GM12878 (cell line): Measurements from ENCODE around the gene CDC123. TPM values are rescaled to one million over a fixed set of nuclear protein-coding genes. Genes with fewer than 3 reads are reported as not detected.

Experiments used
- ATAC-seq: fragments of 200-7000 bp; cut with Tn5 transposase; 3 replicates; pipeline ENCODE4 v1.9.1; 2020; ENCODE audit warnings: mild to moderate bottlenecking, moderate library complexity
- BruUV-seq: library from RNA; stranded (reverse); fragments of 400-500 nt; replicated peaks from 2 replicates; lab custom pipeline; 2021; lab: Mats Ljungman, UMichigan
- CTCF ChIA-PET: fragments of 300-600 bp; sonication (Branson Sonifier 250); formaldehyde crosslinking; extraction: SDS; loops from one replicate; lab custom pipeline; 2021; ENCODE audit warnings: inconsistent platforms; lab: Yijun Ruan, JAX
- POLR2A ChIA-PET: fragments of 350-600 bp; formaldehyde crosslinking; extraction: SDS; loops from one replicate; lab custom pipeline; 2021; ENCODE audit warnings: inconsistent platforms; lab: Charles Lee
- RAD21 ChIA-PET: fragments of 300-600 bp; sonication (Branson Sonifier 250); formaldehyde crosslinking; loops from one replicate; lab custom pipeline; 2023; ENCODE audit warnings: antibody characterized with exemption; ENCODE audit not compliant: unreplicated experiment; lab: Charles Lee
- SMC1A ChIA-PET: fragments of 300-600 bp; sonication (Branson Sonifier 250); formaldehyde crosslinking; loops from one replicate; lab custom pipeline; 2023; ENCODE audit not compliant: unreplicated experiment, uncharacterized antibody; lab: Charles Lee
- DNase-seq: peaks from one replicate; pipeline ENCODE4 v3.0.0-alpha.2; 2011; ENCODE audit warnings: low read depth, low spot score
- FAIRE-seq: peaks from 3 replicates; lab custom pipeline; 2011; peaks lifted over from hg19 to GRCh38; lab: Jason Lieb, UNC
- H2AFZ ChIP-seq: 2 replicates; pipeline ENCODE4 v1.6.0; 2011; ENCODE audit warnings: low read depth, low read length, control low read depth; ENCODE audit not compliant: control insufficient read depth
- H3K27ac ChIP-seq: 2 replicates; pipeline ENCODE4 v1.5.1; 2011; ENCODE audit warnings: control low read depth; ENCODE audit not compliant: control insufficient read depth, insufficient read depth
- H3K27me3 ChIP-seq, 2 experiments: replicated peaks in 1 of 2; 2 replicates each; pipeline versions ENCODE4 v1.6.0 to v1.6.1; 2011; ENCODE audit warnings: low read length in 1 of 2; ENCODE audit not compliant: control insufficient read depth in 2 of 2, insufficient read depth in 2 of 2
- H3K36me3 ChIP-seq, 2 experiments: 2 replicates each; pipeline ENCODE4 v1.5.1; 2011; ENCODE audit warnings: low read length in 1 of 2; ENCODE audit not compliant: control insufficient read depth in 2 of 2, insufficient read depth in 2 of 2
- H3K4me1 ChIP-seq: 2 replicates; pipeline ENCODE4 v1.6.1; 2011; ENCODE audit warnings: mild to moderate bottlenecking, low read length, moderate library complexity, mixed read lengths; ENCODE audit not compliant: control insufficient read depth, insufficient read depth
- H3K4me2 ChIP-seq: 2 replicates; pipeline ENCODE4 v1.6.0; 2011; ENCODE audit warnings: control low read depth; ENCODE audit not compliant: control insufficient read depth, insufficient read depth
- H3K4me3 ChIP-seq: fragments of 200-600 bp; sonication (generic); 2 replicates; pipeline ENCODE4 v1.5.1; 2016
- H3K79me2 ChIP-seq: 2 replicates; pipeline ENCODE4 v1.6.0; 2011; ENCODE audit warnings: low read length; ENCODE audit not compliant: control insufficient read depth, insufficient read depth
- H3K9ac ChIP-seq: 2 replicates; pipeline ENCODE4 v1.8.0; 2011; ENCODE audit warnings: low read length, control low read depth, mixed read lengths; ENCODE audit not compliant: control insufficient read depth, insufficient read depth
- H3K9me3 ChIP-seq: replicated peaks from 3 replicates; pipeline ENCODE4 v1.5.1; 2011; ENCODE audit warnings: mild to moderate bottlenecking, low read length; ENCODE audit not compliant: control insufficient read depth, insufficient read depth
- H4K20me1 ChIP-seq: 2 replicates; pipeline ENCODE4 v1.6.0; 2011; ENCODE audit not compliant: control insufficient read depth, insufficient read depth
- ETV6 ChIP-seq, 2 experiments: fragments of 450-650 bp in 1 of 2; IDR thresholded peaks in 1 of 2; conservative IDR thresholded peaks in 1 of 2; 2 replicates each; pipeline ENCODE4 v1.6.1; 2014; ENCODE audit warnings: antibody characterized with exemption in 1 of 2, borderline replicate concordance in 1 of 2, low read depth in 1 of 2, mild to moderate bottlenecking in 1 of 2, moderate library complexity in 1 of 2
- HCFC1 ChIP-seq: fragments of 150-350 bp; IDR thresholded peaks from 2 replicates; pipeline ENCODE4 v1.6.1; 2014; ENCODE audit warnings: low read length
- KAT2A ChIP-seq: conservative IDR thresholded peaks from 2 replicates; pipeline ENCODE4 v1.6.1; 2011; ENCODE audit warnings: low read depth, low read length; ENCODE audit not compliant: control insufficient read depth
- NKRF ChIP-seq: fragments of 450-650 bp; conservative IDR thresholded peaks from 2 replicates; pipeline ENCODE4 v1.6.1; 2017; ENCODE audit warnings: mild to moderate bottlenecking, moderate library complexity
- NR2C2 ChIP-seq: IDR thresholded peaks from 2 replicates; pipeline ENCODE4 v1.6.1; 2011; ENCODE audit warnings: borderline replicate concordance, low read depth; ENCODE audit not compliant: control insufficient read depth, insufficient read length
- POLR2A ChIP-seq: IDR thresholded peaks from 2 replicates; pipeline ENCODE4 v1.6.1; 2011; ENCODE audit warnings: low read depth, mild to moderate bottlenecking, low read length
- SMARCA5 ChIP-seq: fragments of 450-650 bp; IDR thresholded peaks from 2 replicates; pipeline ENCODE4 v1.6.1; 2017; ENCODE audit warnings: mild to moderate bottlenecking
- ZBTB40 ChIP-seq: fragments of 450-650 bp; IDR thresholded peaks from 2 replicates; pipeline ENCODE4 v1.6.1; 2016; ENCODE audit warnings: mild to moderate bottlenecking, moderate library complexity, borderline replicate concordance
- WGBS: methylation state at CpG from one replicate; pipeline ENCODE4 v1.1.6; 2016; ENCODE audit warnings: low lambda C conversion rate; ENCODE audit not compliant: insufficient replicate concordance, insufficient coverage; ENCODE audit errors: missing lambda C conversion rate; 5-methylcytosine and 5-hydroxymethylcytosine counted together
- in situ Hi-C: fragments of 300-500 bp; cut with MboI; formaldehyde crosslinking; loops from 9 replicates; pipeline ENCODE4 v1.14.3; 2018; ENCODE audit warnings: mixed read lengths
- intact Hi-C: fragments of 100-400 bp; cut with micrococcal nuclease; formaldehyde crosslinking; loops from one replicate; pipeline ENCODE4 v1.14.2; 2022; ENCODE audit not compliant: unreplicated experiment
- polyA plus RNA-seq, 11 experiments: library from polyadenylated mRNA; depleted of rRNA in 4 of 11; unstranded in 6 of 11; stranded (reverse) in 5 of 11; fragments of >200 nt; fragmentation: Nextera tagmentation in 4 of 11; fragmentation: Illumina TruSeq in 1 of 11; extraction: Ambion mirVana in 4 of 11; extraction: Trizol in 1 of 11; gene quantifications; 1 replicate in 1 of 11; 2 replicates in 10 of 11; pipeline versions ENCODE4 v1.2.1 to v1.2.3, GENCODE V29; 2011 to 2016; ENCODE audit warnings: inconsistent platforms in 2 of 11, missing spikeins in 2 of 11, low read depth in 1 of 11
- total RNA-seq, 4 experiments: library from RNA; depleted of rRNA in 3 of 4; stranded (reverse); fragments of >200 nt in 3 of 4; fragmentation: Illumina TruSeq in 1 of 4; extraction: Trizol in 1 of 4; gene quantifications; 2 replicates each; pipeline versions ENCODE4 v1.2.1 to v1.2.3, GENCODE V29; 2013 to 2021

The CDC123 gene
- total and polyA plus RNA-seq, 10 of the 15 experiments (the other 5 are each of a cell fraction or from before 2014, with no cell fraction given) = 128 to 360 (median 209) TPM

- no TSS peak for BruUV-seq
- TF ChIP-seq KAT2A (no peak), ZBTB40 (no peak), POLR2A (no peak), SMARCA5 (no peak), ETV6 (conservative IDR thresholded peaks at IDR 0.05 in 1 of 2, IDR thresholded peaks at IDR 0.05 in 1 of 2; ENCODE audit: borderline replicate concordance in 1 of 2, low read depth in 1 of 2) (no peak), NR2C2 (no peak), HCFC1 (no peak), NKRF (no peak)
- H3K9me3 ChIP-seq = no peaks in the 10 kb centered on the region
- H4K20me1 ChIP-seq = no peaks in the 10 kb centered on the region
- ChIA-PET RAD21 (interaction anchor here (0.7 to 3.8 kb wide), 11 partner anchors 19 to 688 kb away, joined by 3 to 38 read pairs (median 7); partner anchors contain the start of genes CDC123 and NUDT5), SMC1A (interaction anchor here (0.5 to 5.8 kb wide), 24 partner anchors 13 to 688 kb away, joined by 3 to 59 read pairs (median 4); no protein-coding TSS in a partner anchor), CTCF (interaction anchor here (0.6 to 6.9 kb wide), 39 partner anchors 10 to 888 kb away, joined by 3 to 130 read pairs (median 4); partner anchors contain the start of genes CDC123 and NUDT5), POLR2A (interaction anchor here (0.5 kb wide), 1 partner anchor 487 kb away, joined by 4 read pairs; no protein-coding TSS in a partner anchor)
- ATAC-seq (no peak), FAIRE-seq (no peak), DNase-seq (no peak)
- in situ Hi-C loops (loop anchor here (10.0 kb wide), 1 partner anchor 691 kb away; no protein-coding TSS in a partner anchor), intact Hi-C loops (loop anchor here (1.0 to 2.0 kb wide), 2 partner anchors 443 to 497 kb away; no protein-coding TSS in a partner anchor)
- WGBS = 97% methylated on average over 4 of the region's 4 CpGs
- H3K27me3 ChIP-seq = no peaks in the 10 kb centered on the region
- peaks cover 7 to 35% of the 10 kb centered on the region in 2 experiments for H3K36me3 ChIP-seq
- H3K79me2 ChIP-seq = peaks cover 5% of the 10 kb centered on the region
- H3K9ac ChIP-seq = no peak overlapping the region
- H3K4me2 ChIP-seq = no peak overlapping the region
- H3K4me1 ChIP-seq = no peaks in the 10 kb centered on the region
- H3K27ac ChIP-seq = no peak overlapping the region
- no peak overlapping the region for H2AFZ ChIP-seq
- H3K4me3 ChIP-seq = no peak overlapping the region
Observed at GRCh38 chr10:12214093-12214492, 18.1 kb downstream of the CDC123 start.
